A673 (cell line): ENCODE measurements around the gene ATP11C. TPM values are rescaled to one million over a fixed set of nuclear protein-coding genes. Genes with fewer than 3 reads are reported as not detected.
"Not testable (repeated sequence)": the region's sequence is repeated elsewhere in the genome, so short reads cannot be mapped to it uniquely, and the experiment has no call there.

Source experiments
- BruUV-seq: library from RNA; stranded (reverse); fragments of 400-500 nt; replicated peaks from 2 replicates; lab custom pipeline; 2021; lab: Mats Ljungman, UMichigan
- CTCF ChIA-PET: fragments of 300-600 bp; sonication (Branson Sonifier 250); formaldehyde crosslinking; loops from one replicate; lab custom pipeline; 2022; ENCODE audit warnings: antibody characterized with exemption; lab: Charles Lee
- POLR2A ChIA-PET: fragments of 300-600 bp; sonication (Branson Sonifier 250); formaldehyde crosslinking; loops from one replicate; lab custom pipeline; 2022; ENCODE audit warnings: antibody characterized with exemption; ENCODE audit not compliant: low non-redundant PET; lab: Charles Lee
- DNase-seq: peaks from one replicate; pipeline ENCODE4 v3.0.0-alpha.2; 2015; ENCODE audit warnings: low spot score
- H3K27ac ChIP-seq: fragments of 200-600 bp; sonication (generic); 2 replicates; pipeline ENCODE4 v1.5.1; 2016; ENCODE audit warnings: mixed run types, low read depth, mild to moderate bottlenecking, mixed read lengths, antibody characterized with exemption, low read length; ENCODE audit not compliant: poor library complexity, severe bottlenecking
- H3K27me3 ChIP-seq: fragments of 200-600 bp; sonication (generic); replicated peaks from 2 replicates; pipeline ENCODE4 v1.6.1; 2017; ENCODE audit warnings: mixed run types, low read depth, mild to moderate bottlenecking, mixed read lengths, antibody characterized with exemption, low read length; ENCODE audit not compliant: insufficient read depth, poor library complexity
- H3K36me3 ChIP-seq: fragments of 200-600 bp; sonication (generic); 2 replicates; pipeline ENCODE4 v1.6.1; 2016; ENCODE audit warnings: mixed run types, mild to moderate bottlenecking, mixed read lengths, antibody characterized with exemption, low read length; ENCODE audit not compliant: insufficient read depth, poor library complexity, severe bottlenecking
- H3K4me1 ChIP-seq: fragments of 200-600 bp; sonication (generic); 2 replicates; pipeline ENCODE4 v1.6.1; 2017; ENCODE audit warnings: mixed run types, mild to moderate bottlenecking, mixed read lengths, antibody characterized with exemption, low read length; ENCODE audit not compliant: insufficient read depth, poor library complexity, severe bottlenecking
- H3K4me3 ChIP-seq: fragments of 200-600 bp; sonication (generic); 2 replicates; pipeline ENCODE4 v1.5.1; 2016; ENCODE audit warnings: low read depth, mixed run types, mild to moderate bottlenecking, mixed read lengths, low read length; ENCODE audit not compliant: poor library complexity, severe bottlenecking
- H3K9me3 ChIP-seq: fragments of 200-600 bp; sonication (generic); 2 replicates; pipeline ENCODE4 v1.6.1; 2016; ENCODE audit warnings: mixed run types, low read depth, mild to moderate bottlenecking, mixed read lengths, antibody characterized with exemption, low read length; ENCODE audit not compliant: poor library complexity, severe bottlenecking
- EZH2 ChIP-seq: fragments of 200-600 bp; sonication (generic); IDR thresholded peaks from 2 replicates; pipeline ENCODE4 v1.6.1; 2017; ENCODE audit warnings: borderline replicate concordance, low read depth, mild to moderate bottlenecking, mixed read lengths, antibody characterized with exemption, low read length; ENCODE audit not compliant: poor library complexity, severe bottlenecking
- intact Hi-C: fragments of 100-400 bp; cut with micrococcal nuclease; formaldehyde crosslinking; loops from one replicate; pipeline ENCODE4 v1.10.0; 2022; ENCODE audit not compliant: unreplicated experiment
- total RNA-seq: library from RNA; stranded (reverse); gene quantifications from 2 replicates; pipeline ENCODE4 v1.2.3, GENCODE V29; 2021
- TF ChIP-seq, protein P1 (sequence below): fragments of 300-800, 200-600 bp; sonication (generic); conservative IDR thresholded peaks from 2 replicates; pipeline ENCODE4 v1.5.1; 2017; ENCODE audit warnings: low read depth, mild to moderate bottlenecking, antibody characterized with exemption, low read length, moderate library complexity, mixed read lengths

Gene ATP11C
- total RNA-seq, 1 experiment from 2014 or later = 93.1 TPM

DNA sequence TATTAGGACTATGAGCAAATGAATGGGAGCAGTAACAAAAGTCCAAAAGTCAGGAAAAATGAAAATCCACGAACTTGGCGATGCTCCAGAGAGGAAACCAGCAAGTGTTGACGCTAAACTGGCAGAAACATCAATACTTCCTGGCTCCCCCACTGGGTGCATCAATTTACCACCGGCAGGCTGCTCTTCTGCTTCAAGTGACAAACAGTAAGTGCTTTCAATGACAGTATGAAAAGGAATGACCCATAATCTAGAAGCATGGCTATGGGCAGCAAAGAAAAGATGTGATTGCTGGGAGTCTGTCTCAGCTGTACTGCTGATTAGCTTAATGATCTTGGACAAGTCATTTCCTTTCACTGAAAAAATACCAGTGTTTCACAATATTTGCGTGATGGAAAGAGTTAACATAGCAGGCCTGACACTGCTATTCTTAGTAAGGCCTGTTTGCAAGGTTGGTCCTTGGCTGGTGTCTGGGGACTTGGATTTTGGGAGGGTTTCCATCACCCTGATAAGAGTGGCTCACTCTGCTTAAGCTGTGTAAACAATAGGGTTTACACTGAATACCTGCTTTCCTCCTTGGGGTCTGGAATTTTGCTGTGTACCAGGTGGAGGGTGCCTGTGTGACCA is 8.7 kb downstream of the ATP11C start:
- no peak overlapping the region for H3K27ac ChIP-seq
- H3K27me3 ChIP-seq = no peaks in the 10 kb centered on the region
- intact Hi-C loops = no loop called here
- ChIA-PET POLR2A (no interaction called here), CTCF (no interaction called here)
- no peaks in the 10 kb centered on the region for H3K9me3 ChIP-seq
- BruUV-seq = no TSS peak
- H3K4me3 ChIP-seq = no peak overlapping the region
- no peak for TF ChIP-seq EZH2
- TF ChIP-seq, protein P1, sequence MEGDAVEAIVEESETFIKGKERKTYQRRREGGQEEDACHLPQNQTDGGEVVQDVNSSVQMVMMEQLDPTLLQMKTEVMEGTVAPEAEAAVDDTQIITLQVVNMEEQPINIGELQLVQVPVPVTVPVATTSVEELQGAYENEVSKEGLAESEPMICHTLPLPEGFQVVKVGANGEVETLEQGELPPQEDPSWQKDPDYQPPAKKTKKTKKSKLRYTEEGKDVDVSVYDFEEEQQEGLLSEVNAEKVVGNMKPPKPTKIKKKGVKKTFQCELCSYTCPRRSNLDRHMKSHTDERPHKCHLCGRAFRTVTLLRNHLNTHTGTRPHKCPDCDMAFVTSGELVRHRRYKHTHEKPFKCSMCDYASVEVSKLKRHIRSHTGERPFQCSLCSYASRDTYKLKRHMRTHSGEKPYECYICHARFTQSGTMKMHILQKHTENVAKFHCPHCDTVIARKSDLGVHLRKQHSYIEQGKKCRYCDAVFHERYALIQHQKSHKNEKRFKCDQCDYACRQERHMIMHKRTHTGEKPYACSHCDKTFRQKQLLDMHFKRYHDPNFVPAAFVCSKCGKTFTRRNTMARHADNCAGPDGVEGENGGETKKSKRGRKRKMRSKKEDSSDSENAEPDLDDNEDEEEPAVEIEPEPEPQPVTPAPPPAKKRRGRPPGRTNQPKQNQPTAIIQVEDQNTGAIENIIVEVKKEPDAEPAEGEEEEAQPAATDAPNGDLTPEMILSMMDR = no peak
- no peaks in the 10 kb centered on the region for H3K36me3 ChIP-seq
- H3K4me1 ChIP-seq = peaks cover 37% of the 10 kb centered on the region
- peak; percentile 80 for DNase-seq

DNA sequence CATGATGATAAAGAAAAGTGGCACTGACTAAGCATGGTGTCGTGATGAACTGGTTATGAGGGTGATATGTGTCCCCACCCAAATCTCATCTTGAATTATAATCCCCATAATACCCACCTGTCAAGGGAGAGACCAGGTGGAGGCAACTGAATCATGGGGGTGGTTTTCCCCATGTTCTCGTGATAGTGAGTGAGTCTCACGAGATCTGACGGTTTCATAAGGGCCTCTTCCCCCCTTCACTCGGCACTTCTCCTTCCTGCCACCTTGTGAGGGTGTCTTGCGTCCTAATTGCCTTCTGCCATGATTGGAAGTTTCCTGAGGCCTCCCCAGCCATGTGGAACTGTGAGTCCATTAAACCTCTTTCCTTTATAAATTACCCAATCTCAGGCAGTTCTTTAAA is 11.7 kb downstream of the ATP11C start:
- BruUV-seq, POLR2A ChIA-PET, H3K27ac ChIP-seq, CTCF ChIA-PET, DNase-seq, H3K36me3 ChIP-seq, H3K4me3 ChIP-seq, intact Hi-C loops, H3K27me3 ChIP-seq, H3K9me3 ChIP-seq: not testable (repeated sequence)
- H3K4me1 ChIP-seq = peaks cover 24% of the 10 kb centered on the region

DNA sequence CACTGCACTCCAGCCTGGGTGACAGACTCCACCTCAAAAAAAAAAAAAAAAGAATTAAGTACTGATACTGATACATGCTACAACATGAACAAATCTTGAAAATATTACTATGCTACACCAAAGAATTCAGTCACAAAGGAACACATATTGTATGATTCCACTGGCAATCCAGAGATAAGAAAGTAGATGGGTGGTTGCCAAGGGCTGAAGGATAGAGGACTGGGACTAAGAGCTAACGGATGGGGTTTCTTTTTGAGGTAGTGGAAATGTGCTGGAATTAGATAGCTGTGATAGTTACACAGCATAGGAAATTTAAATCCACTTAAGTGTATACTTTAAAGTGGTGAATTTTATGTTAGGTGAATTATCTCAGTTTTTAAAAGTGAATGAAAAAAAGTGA is 12.5 kb downstream of the ATP11C start:
- Histone ChIP-seq H3K9me3 (no peaks in the 10 kb centered on the region), H3K27me3 (no peaks in the 10 kb centered on the region), H3K27ac (no peak overlapping the region), H3K4me1 (peaks cover 16% of the 10 kb centered on the region), H3K4me3 (no peak overlapping the region), H3K36me3 (no peaks in the 10 kb centered on the region)
- TF ChIP-seq, protein P1 = no peak
- TF ChIP-seq EZH2 = no peak
- BruUV-seq = no TSS peak
- ChIA-PET POLR2A (no interaction called here), CTCF (no interaction called here)
- intact Hi-C loops = no loop called here
- no peak for DNase-seq

DNA sequence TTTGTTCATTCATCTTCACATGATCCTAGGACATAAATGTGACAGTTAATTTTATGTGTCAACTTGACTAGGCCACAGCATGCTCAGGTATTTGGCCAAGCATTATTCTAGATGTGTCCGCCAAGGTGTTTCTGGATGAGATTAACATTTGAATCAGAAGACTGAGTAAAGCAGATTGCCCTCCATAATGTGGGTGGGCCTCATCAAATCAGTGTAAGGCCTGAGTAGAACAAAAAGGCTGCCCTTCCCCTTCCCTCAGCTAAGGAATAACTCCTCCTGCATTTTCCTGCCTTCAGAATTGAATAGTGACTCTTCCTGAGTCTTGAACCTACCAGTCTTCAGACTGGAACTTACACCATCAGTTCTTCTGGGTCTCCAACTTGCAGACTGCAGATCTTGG is 18.4 kb downstream of the ATP11C start:
- ChIA-PET POLR2A (no interaction called here), CTCF (no interaction called here)
- H3K27ac ChIP-seq = no peak overlapping the region
- H3K36me3 ChIP-seq = no peaks in the 10 kb centered on the region
- intact Hi-C loops = no loop called here
- no TSS peak for BruUV-seq
- H3K27me3 ChIP-seq = no peaks in the 10 kb centered on the region
- H3K9me3 ChIP-seq = no peaks in the 10 kb centered on the region
- no peak overlapping the region for H3K4me3 ChIP-seq
- H3K4me1 ChIP-seq = no peaks in the 10 kb centered on the region
- no peak for TF ChIP-seq EZH2
- TF ChIP-seq, protein P1 = no peak
- DNase-seq = no peak
